Gastrocnemius medialis (tissue), 4 donors: ENCODE data around the gene C1orf35.

ENCODE experiments used
- POLR2A ChIP-seq, 2 donors: fragments of 450-650 bp; IDR thresholded peaks; one replicate each; pipeline ENCODE4 v1.6.1; 2017; ENCODE audit warnings: antibody characterized with exemption in 2 of 2, mild to moderate bottlenecking in 2 of 2, moderate library complexity in 2 of 2
- TF ChIP-seq, protein P1 (sequence below), 5 experiments: fragments of 450-650 bp in 3 of 5; fragments of 200-600 bp in 2 of 5; sonication (generic) in 2 of 5; IDR thresholded peaks in 4 of 5; conservative IDR thresholded peaks in 1 of 5; 1 replicate in 4 of 5; 2 replicates in 1 of 5; pipeline ENCODE4 v1.5.1; 2016 to 2019; ENCODE audit warnings: antibody characterized with exemption in 5 of 5, mild to moderate bottlenecking in 3 of 5, moderate library complexity in 3 of 5

DNA sequence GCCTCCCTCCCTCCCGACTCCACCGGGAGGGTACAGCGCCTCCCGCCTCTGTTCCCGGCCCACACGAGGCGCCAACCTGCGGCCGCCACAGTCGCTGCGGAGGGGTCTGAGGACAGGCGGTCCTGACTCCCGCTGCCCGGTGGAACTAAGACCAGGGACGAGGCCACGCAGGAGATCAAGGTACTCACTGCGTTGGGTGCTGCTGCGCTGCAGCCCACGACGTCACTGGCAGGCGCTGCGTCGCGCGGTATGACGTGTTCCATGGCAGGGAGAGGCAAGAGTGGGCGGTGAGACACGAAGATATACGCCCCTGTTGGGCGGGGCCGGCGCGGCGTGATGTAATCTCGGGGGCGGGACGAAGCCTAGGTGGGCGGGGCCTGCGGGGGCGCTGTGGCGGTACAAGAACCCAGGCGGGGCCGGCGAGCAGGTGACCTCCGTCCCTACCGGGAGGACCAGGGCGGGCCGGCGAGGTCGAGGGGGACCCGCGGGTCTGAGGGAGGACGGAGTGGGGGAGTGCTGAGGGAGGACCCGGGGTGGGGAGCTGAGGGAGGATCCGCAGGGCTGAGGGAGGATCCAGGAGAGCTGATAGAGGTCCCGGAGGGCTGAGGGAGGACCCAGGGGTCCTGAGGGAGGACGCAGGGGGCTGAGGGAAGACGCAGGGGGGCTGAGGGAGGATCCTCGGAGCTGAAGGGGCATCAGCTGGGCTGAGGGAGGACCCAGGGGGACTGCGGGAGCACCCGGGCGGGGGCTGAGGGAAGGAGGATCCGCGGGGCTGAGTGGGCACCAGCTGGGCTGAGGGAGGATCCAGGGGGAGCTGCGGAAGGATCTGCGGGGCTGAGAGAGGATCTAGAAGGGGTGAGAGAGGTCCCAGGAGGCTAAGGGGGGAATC is 6.2 kb upstream of the C1orf35 start, which contains the start of gene MRPL55:
- TF ChIP-seq, protein P1, sequence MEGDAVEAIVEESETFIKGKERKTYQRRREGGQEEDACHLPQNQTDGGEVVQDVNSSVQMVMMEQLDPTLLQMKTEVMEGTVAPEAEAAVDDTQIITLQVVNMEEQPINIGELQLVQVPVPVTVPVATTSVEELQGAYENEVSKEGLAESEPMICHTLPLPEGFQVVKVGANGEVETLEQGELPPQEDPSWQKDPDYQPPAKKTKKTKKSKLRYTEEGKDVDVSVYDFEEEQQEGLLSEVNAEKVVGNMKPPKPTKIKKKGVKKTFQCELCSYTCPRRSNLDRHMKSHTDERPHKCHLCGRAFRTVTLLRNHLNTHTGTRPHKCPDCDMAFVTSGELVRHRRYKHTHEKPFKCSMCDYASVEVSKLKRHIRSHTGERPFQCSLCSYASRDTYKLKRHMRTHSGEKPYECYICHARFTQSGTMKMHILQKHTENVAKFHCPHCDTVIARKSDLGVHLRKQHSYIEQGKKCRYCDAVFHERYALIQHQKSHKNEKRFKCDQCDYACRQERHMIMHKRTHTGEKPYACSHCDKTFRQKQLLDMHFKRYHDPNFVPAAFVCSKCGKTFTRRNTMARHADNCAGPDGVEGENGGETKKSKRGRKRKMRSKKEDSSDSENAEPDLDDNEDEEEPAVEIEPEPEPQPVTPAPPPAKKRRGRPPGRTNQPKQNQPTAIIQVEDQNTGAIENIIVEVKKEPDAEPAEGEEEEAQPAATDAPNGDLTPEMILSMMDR (IDR thresholded peaks at IDR 0.05 in 4 of 5, conservative IDR thresholded peaks at IDR 0.05 in 1 of 5), result peak in 3 of 5 experiments; percentile 14 to 34 (median 29)
- TF ChIP-seq POLR2A (IDR thresholded peaks at IDR 0.05), result peak; percentile 92 to 95
